Measurements from ENCODE around the gene SLC25A47.

Gene SLC25A47

DNA sequence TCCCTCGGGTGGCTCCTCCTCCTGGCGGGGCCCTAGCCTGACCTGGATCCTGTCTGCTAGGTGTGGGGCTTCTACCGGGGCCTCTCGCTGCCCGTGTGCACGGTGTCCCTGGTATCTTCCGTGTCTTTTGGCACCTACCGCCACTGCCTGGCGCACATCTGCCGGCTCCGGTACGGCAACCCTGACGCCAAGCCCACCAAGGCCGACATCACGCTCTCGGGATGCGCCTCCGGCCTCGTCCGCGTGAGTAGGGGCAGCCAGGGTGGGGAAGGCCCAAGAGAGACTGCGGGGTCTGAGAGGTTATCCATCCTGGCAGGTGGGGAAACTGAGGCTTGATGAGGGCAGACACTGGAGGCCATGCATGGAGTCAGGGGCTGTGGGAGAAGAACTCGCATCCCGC, 4.0 kb downstream of the SLC25A47 start:
- H3K27me3 Mint-ChIP-seq: no peaks in the 10 kb centered on the region
- H3K4me1 Mint-ChIP-seq: no peaks in the 10 kb centered on the region

DNA sequence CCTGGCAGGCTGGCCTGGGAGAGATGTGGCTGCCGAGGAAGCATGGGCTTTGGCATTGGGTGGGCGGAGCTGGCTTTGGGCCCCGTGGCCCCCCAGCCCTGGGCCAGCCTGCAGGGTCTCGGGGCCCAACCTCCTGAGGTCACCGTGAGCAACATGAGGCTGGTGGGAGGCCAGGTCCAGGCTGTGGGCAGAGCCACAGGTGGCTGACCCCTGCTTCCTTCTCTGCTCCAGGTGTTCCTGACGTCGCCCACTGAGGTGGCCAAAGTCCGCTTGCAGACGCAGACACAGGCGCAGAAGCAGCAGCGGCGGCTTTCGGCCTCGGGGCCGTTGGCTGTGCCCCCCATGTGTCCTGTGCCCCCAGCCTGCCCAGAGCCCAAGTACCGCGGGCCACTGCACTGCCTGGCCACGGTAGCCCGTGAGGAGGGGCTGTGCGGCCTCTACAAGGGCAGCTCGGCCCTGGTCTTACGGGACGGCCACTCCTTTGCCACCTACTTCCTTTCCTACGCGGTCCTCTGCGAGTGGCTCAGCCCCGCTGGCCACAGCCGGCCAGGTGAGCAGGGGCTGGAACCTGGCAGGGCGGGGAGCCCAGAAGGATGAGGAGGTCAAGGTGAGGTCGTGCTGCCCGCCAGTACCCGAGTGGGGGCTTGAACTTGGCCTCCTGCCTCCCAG, 5.5 kb downstream of the SLC25A47 start:
- no peaks in the 10 kb centered on the region for H3K27me3 Mint-ChIP-seq
- H3K4me3 Mint-ChIP-seq: no peak overlapping the region
- H3K9me3 Mint-ChIP-seq: no peaks in the 10 kb centered on the region
- H3K4me1 Mint-ChIP-seq: no peaks in the 10 kb centered on the region
- H3K27ac Mint-ChIP-seq: no peak overlapping the region
- no peaks in the 10 kb centered on the region for H3K36me3 Mint-ChIP-seq

More for the DNA sequence above, 4.0 kb downstream of the SLC25A47 start:
- H3K36me3 Mint-ChIP-seq: no peaks in the 10 kb centered on the region
- no peak overlapping the region for H3K4me3 Mint-ChIP-seq
- no peak overlapping the region for H3K27ac Mint-ChIP-seq
- no peaks in the 10 kb centered on the region for H3K9me3 Mint-ChIP-seq

DNA sequence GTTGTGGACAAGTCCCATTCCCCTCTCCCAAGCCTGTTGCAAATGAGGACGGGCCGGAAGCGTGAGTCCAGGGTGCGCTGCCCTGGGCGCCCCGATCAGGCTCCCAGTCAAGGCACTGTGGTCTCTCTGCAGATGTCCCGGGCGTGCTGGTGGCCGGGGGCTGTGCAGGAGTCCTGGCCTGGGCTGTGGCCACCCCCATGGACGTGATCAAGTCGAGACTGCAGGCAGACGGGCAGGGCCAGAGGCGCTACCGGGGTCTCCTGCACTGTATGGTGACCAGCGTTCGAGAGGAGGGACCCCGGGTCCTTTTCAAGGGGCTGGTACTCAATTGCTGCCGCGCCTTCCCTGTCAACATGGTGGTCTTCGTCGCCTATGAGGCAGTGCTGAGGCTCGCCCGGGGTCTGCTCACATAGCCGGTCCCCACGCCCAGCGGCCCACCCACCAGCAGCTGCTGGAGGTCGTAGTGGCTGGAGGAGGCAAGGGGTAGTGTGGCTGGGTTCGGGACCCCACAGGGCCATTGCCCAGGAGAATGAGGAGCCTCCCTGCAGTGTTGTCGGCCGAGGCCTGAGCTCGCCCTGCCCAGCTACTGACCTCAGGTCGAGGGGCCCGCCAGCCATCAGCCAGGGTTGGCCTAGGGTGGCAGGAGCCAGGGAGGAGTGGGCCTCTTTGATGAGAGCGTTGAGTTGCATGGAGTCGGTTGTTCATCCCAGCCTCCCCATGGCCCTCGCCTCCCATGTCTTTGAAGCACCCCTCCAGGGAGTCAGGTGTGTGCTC, 6.3 kb downstream of the SLC25A47 start:
- Mint-ChIP-seq H3K9me3 (no peaks in the 10 kb centered on the region), H3K27me3 (no peaks in the 10 kb centered on the region), H3K36me3 (no peaks in the 10 kb centered on the region), H3K4me3 (no peak overlapping the region), H3K27ac (peak overlapping the region; percentile 59), H3K4me1 (no peaks in the 10 kb centered on the region)

DNA sequence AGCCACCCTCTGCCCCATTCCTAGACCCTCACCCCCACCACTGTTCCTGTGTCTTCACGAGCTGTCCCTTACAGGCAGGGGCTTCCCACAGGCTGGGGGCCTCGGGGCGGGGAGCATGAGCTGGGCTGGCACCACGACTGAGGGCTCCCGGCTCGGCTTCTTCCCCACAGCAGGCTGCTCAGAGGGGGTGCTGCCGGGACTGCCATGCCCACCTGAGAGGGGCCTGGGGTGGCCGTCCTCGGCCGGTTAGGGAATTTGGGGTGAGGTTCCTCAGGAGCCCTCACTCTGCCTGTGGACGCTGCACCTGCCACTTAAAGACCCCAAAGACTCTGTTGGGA, 6.8 kb downstream of the SLC25A47 start:
- Mint-ChIP-seq H3K27ac (no peak overlapping the region), H3K9me3 (no peaks in the 10 kb centered on the region), H3K36me3 (no peaks in the 10 kb centered on the region), H3K4me3 (no peak overlapping the region), H3K4me1 (no peaks in the 10 kb centered on the region), H3K27me3 (no peaks in the 10 kb centered on the region)

DNA sequence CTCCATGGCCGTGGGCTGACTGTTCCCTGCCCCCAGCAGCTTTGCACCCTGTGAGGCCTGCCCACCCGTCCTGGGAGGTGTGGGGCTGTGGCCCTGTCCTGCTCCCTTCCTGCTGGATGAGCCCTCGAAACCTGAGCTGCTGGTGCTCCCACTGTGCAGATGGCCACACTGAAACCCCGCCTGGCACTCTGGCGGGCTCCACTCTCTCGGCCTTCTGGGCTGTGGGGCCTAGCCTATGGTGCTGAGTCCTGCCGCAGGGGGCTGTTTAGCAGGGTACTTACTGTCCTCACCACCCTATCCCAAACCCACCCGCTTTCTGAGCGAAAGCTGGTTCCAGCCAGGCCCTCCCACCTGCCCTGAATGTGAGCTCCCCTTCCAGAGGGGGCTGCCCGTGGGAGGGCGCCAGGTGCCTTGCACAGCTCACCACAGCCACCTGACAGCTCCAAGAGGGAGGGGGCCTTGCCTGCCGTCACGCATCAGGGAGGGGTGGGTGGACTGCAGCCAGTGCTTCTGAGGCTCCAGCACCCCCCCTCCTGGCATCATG, 7.3 kb downstream of the SLC25A47 start:
- H3K4me1 Mint-ChIP-seq: no peaks in the 10 kb centered on the region
- H3K9me3 Mint-ChIP-seq: no peaks in the 10 kb centered on the region
- no peak overlapping the region for H3K4me3 Mint-ChIP-seq
- H3K27me3 Mint-ChIP-seq: no peaks in the 10 kb centered on the region
- H3K36me3 Mint-ChIP-seq: no peaks in the 10 kb centered on the region
- H3K27ac Mint-ChIP-seq: no peak overlapping the region

DNA sequence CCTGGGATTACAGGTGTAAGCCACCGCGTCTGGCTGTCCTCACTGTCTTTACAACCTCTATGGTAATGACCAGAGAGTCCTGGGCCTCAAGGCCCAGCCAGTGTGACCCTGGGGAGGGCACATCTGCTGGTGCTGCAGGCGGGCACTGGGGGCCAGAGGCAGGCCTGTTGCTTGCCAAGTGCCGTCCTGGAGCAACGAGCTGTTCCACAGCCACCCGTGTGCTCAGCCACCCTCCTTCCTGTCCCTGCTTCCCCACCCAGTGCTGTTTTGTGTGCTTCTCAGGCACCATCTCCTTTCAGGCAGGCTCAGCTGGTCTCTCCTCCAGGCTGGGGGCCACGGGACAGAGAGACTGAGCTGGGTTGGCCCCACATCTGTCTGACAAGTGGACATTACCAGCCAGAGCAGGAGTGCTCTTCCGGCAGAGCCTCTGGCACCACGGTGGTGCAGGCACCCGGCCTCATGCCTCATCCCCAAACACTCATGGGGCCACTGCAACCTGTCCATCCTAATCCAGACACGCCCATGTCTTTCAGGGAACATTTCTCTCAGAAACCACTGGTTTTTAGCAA, 9.0 kb downstream of the SLC25A47 start:
- H3K27ac Mint-ChIP-seq: peak overlapping the region; percentile 35
- H3K4me1 Mint-ChIP-seq: no peaks in the 10 kb centered on the region
- no peak overlapping the region for H3K4me3 Mint-ChIP-seq
- no peaks in the 10 kb centered on the region for H3K9me3 Mint-ChIP-seq
- no peaks in the 10 kb centered on the region for H3K27me3 Mint-ChIP-seq
- peaks cover 10% of the 10 kb centered on the region for H3K36me3 Mint-ChIP-seq

DNA sequence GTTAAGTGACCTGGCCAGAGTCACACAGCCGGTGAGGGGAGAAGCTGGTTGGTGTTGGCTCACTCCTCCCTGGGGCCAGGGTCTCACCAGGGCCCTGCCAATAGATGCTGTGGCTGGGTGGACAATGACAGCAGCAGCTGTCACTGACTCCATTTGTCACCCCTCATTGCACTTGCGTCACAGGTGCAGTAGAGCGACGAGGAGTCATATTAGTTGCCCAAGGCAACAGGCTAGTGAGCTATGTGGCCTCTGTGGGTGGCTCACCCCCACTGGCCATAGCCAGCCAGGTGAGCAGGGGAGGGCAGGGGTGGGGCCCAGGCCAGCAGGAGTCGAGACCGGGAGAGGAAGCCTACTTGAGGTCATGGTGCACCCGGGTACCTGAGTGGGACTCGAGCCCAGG, 9.7 kb downstream of the SLC25A47 start:
- Mint-ChIP-seq H3K4me1 (no peaks in the 10 kb centered on the region), H3K27me3 (no peaks in the 10 kb centered on the region), H3K9me3 (no peaks in the 10 kb centered on the region), H3K27ac (no peak overlapping the region), H3K4me3 (no peak overlapping the region), H3K36me3 (peaks cover 11% of the 10 kb centered on the region)

DNA sequence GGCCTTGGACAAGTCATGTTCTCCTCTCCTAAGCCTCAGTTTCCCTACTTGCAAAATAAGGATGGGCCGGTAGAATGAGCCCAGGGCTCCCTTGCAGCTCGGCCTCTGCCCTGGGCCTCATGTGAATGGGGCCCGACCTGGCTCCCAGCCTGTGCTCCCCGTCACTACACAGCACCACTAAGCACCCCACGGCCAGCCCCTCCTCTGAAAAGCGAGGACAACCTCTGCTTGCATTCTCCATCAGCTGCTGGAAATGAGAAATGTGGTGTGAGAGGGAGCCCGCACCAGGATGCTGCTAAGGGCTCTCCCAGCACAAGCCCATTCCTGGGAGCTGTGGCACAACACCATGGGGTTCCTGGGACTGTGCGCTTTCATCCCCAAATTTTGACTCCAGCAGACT, 10.2 kb downstream of the SLC25A47 start:
- no peak overlapping the region for H3K4me3 Mint-ChIP-seq
- H3K27me3 Mint-ChIP-seq: no peaks in the 10 kb centered on the region
- H3K27ac Mint-ChIP-seq: no peak overlapping the region
- H3K4me1 Mint-ChIP-seq: no peaks in the 10 kb centered on the region
- H3K36me3 Mint-ChIP-seq: peaks cover 11% of the 10 kb centered on the region
- H3K9me3 Mint-ChIP-seq: no peaks in the 10 kb centered on the region

DNA sequence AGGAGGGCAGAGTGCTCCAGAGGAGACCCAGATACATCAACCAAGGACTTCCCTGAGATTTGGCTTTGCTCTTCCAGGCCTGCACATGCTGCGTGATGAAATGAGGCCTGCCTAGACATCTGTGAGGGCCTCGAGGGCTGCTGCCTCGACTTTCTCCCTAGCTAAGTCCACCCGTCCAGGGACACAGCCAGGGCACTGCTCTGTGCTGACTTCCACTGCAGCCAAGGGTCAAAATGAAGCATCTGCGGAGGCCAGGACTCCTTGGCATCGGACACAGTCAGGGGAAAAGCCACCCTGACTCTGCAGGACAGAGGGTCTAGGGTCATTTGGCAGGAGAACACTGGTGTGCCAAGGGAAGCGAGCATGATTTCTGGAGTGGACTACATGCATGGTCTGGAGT, 10.7 kb downstream of the SLC25A47 start:
- H3K4me3 Mint-ChIP-seq: no peak overlapping the region
- H3K27me3 Mint-ChIP-seq: no peaks in the 10 kb centered on the region
- H3K9me3 Mint-ChIP-seq: no peaks in the 10 kb centered on the region
- H3K4me1 Mint-ChIP-seq: no peaks in the 10 kb centered on the region
- H3K36me3 Mint-ChIP-seq: peaks cover 11% of the 10 kb centered on the region
- H3K27ac Mint-ChIP-seq: no peak overlapping the region

DNA sequence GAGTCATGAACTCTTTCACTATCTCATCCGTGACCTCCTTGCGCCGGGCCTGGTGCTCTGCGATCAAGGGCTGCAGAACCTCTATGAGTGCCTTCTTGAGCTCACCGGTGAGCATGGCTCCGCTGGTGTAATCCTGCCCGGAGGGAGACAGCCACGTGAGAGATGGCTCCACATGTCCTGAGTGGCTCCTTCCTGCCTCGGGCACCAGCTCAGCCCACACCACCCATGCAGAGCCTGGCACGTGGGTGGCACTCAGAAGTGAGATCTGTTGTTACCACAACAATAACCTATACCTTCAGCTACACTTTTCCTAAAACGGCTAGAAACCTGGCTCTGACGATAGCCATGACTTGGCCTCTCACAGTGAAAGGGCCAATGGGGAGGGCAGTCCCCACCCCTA, 11.8 kb downstream of the SLC25A47 start:
- H3K9me3 Mint-ChIP-seq: no peaks in the 10 kb centered on the region
- H3K27me3 Mint-ChIP-seq: no peaks in the 10 kb centered on the region
- H3K4me1 Mint-ChIP-seq: no peaks in the 10 kb centered on the region
- H3K4me3 Mint-ChIP-seq: no peak overlapping the region
- H3K27ac Mint-ChIP-seq: no peak overlapping the region
- H3K36me3 Mint-ChIP-seq: peaks cover 12% of the 10 kb centered on the region

DNA sequence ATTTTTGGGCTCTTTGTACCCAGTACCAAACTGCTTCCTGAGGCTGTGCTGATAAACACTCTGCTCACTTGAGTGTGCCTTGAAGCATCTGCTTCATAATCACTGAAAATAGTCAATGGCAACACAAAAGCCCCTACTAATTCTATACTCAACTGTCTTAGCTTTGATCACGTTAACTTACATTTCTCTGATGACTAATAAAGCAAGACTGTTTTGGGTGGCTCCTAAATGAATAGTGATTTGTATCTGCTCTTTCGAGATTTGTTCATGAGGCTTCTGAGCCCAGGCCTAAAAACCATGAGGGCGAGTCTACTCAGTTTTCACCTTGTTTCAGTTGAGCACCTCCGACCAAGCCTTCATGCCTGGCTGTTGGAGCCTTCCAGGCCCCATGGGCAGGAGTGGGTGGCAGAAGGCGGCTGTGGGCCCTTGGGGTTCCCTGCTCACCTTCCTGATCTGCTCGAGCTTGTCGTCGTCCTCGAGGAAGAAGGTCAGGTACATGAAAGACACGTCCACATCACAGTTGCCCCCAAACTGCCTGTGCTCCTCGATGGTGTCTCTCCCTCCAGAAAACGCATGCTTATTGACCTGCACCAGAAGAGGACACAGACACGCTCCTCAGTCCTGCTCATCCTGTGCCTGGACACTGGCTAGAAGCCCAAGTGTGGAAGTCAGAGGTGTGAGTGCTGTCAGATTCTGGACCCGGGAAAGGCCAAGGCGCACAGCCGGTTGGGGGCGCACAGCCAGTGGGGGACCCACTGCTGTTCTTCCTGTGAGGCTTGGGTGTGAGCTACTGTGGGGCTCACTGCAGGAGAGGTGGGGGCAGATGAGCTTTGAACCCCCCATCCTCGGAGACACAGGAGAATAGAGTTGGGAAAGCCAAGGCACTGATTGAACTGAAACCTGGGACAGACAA, 13.7 kb downstream of the SLC25A47 start:
- peaks cover 8% of the 10 kb centered on the region for H3K4me1 Mint-ChIP-seq
- no peaks in the 10 kb centered on the region for H3K9me3 Mint-ChIP-seq
- peaks cover 21% of the 10 kb centered on the region for H3K36me3 Mint-ChIP-seq
- H3K27me3 Mint-ChIP-seq: no peaks in the 10 kb centered on the region
- H3K4me3 Mint-ChIP-seq: no peak overlapping the region
- peak overlapping the region; percentile 65 for H3K27ac Mint-ChIP-seq

DNA sequence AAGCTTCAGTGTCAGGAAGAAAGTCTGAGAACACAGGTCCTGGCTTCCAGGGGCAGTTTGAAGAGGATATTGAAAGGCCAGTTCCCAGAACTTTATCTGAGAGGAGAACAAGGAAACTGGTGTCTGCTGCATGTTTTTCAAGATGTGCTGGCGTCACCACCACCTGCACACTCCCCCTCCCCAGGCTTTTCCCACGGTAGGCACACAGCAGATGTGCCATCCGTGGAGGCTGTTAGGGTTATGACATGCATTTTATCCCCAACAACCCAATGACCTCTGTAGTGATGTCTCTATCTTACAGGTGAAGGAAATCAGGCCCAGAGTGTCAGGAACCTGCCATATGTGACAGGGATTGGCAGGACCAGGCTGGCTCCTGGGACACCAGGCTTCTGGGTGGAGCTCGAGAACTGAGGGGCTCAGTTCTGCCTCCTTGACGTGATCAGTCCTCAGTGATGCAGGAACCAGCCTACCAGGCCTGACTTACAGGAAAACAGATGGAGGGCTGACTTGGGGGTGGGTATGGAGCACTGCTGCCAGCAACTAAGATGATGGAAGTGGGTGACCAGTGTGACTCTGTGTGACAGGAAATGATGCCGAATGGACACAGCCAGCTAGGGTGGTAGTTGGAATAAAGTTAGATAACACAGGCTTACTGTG, 16.8 kb downstream of the SLC25A47 start:
- H3K36me3 Mint-ChIP-seq: peaks cover 25% of the 10 kb centered on the region
- H3K4me1 Mint-ChIP-seq: peaks cover 12% of the 10 kb centered on the region
- H3K27ac Mint-ChIP-seq: peak overlapping the region; percentile 35

DNA sequence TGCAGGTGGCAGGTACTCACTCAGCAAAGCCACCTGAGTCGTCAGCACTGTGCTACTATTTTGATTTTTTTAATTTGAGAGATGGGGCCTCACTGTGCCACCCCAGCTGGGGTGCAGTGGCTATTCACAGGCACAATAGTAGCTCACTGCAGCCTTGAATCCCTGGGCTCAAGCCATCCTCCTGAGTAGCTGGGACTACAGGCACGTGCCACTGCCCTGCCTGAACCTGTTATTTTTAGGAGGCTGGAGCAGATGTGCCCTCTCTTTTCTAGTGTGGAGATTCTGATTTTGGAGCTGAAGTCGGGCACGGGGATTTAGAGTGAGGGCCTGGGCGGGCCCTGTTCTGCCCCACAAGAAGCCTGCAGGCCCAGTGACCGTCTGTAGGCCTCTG, 17.3 kb downstream of the SLC25A47 start:
- Mint-ChIP-seq H3K27ac (peak overlapping the region; percentile 35), H3K27me3 (no peaks in the 10 kb centered on the region), H3K36me3 (peaks cover 25% of the 10 kb centered on the region), H3K4me1 (peaks cover 12% of the 10 kb centered on the region), H3K4me3 (no peak overlapping the region), H3K9me3 (no peaks in the 10 kb centered on the region)

More for the DNA sequence above, 16.8 kb downstream of the SLC25A47 start:
- H3K9me3 Mint-ChIP-seq: no peaks in the 10 kb centered on the region
- no peak overlapping the region for H3K4me3 Mint-ChIP-seq
- H3K27me3 Mint-ChIP-seq: no peaks in the 10 kb centered on the region

DNA sequence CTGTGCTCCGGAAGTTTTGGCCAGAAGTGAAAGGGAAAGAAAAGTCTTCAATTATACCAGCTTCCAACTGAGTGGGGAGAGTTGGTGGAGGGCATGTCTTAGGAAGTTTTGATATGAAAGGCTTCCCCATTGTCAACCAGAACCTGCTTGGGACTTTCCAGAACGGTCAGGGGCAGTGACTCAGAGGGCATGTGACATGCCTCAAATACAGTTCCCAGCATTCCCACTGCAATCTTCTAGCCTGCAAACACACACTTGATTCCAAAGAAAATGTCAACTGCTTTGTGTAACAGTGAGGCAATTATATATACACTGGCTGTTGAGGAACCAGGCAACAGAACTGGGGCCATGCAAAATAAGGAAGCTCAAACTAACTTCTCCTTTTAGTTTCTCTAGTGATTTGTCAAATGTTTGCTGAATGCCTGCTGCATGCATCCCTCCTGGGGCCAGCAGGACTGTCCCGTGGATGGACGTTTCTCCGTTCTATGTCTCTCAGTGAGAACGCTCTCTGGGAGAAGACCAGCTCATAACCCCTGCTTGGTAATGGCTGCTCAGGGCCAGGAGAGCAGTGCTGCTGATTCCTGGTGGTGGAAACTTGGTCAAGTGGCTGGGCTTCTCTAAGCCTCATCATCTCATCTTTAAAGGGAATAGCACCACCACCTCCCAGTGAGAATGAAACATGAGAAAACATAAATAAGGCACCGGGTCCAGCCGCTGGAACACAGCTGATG, 18.3 kb downstream of the SLC25A47 start:
- Mint-ChIP-seq H3K4me3 (no peak overlapping the region), H3K27me3 (no peaks in the 10 kb centered on the region), H3K4me1 (peaks cover 12% of the 10 kb centered on the region), H3K27ac (peak overlapping the region; percentile 51), H3K9me3 (no peaks in the 10 kb centered on the region), H3K36me3 (peaks cover 25% of the 10 kb centered on the region)
